DND-41 (cell line): Measurements from ENCODE around the gene RAB44.

Source experiments
- ATAC-seq: fragments of 200-7000 bp; cut with Tn5 transposase; 3 replicates; pipeline ENCODE4 v1.9.1; 2021; ENCODE audit warnings: low read depth; ENCODE audit not compliant: insufficient read depth
- DNase-seq: peaks from one replicate; pipeline ENCODE4 v3.0.0-alpha.2; 2020
- H2AFZ ChIP-seq: 2 replicates; pipeline ENCODE4 v1.6.0; 2012; ENCODE audit warnings: low read depth, low read length
- H3K27ac ChIP-seq: 2 replicates; pipeline ENCODE4 v1.5.1; 2012; ENCODE audit warnings: low read length, inconsistent platforms
- H3K27me3 ChIP-seq: fragments of 200-600 bp; sonication (generic); 2 replicates; pipeline ENCODE4 v1.6.0; 2012; ENCODE audit warnings: low read length, mild to moderate bottlenecking, inconsistent platforms; ENCODE audit not compliant: insufficient read depth, poor library complexity
- H3K36me3 ChIP-seq: 2 replicates; pipeline ENCODE4 v1.5.1; 2012; ENCODE audit warnings: low read length, inconsistent platforms; ENCODE audit not compliant: insufficient read depth
- H3K4me1 ChIP-seq: 2 replicates; pipeline ENCODE4 v1.5.1; 2012; ENCODE audit warnings: mild to moderate bottlenecking, low read length; ENCODE audit not compliant: insufficient read depth
- H3K4me2 ChIP-seq: 2 replicates; pipeline ENCODE4 v1.6.0; 2012; ENCODE audit warnings: mild to moderate bottlenecking, moderate library complexity, low read length, inconsistent platforms; ENCODE audit not compliant: insufficient read depth
- H3K4me3 ChIP-seq, 2 experiments: fragments of 200-600 bp in 1 of 2; shearing (Covaris generic) in 1 of 2; 2 replicates each; pipeline ENCODE4 v1.5.1; 2012 to 2016; ENCODE audit warnings: inconsistent platforms in 2 of 2, low read length in 2 of 2, mild to moderate bottlenecking in 2 of 2, low read depth in 1 of 2, moderate library complexity in 1 of 2
- H3K79me2 ChIP-seq: 2 replicates; pipeline ENCODE4 v1.6.0; 2012; ENCODE audit warnings: low read length, inconsistent platforms; ENCODE audit not compliant: insufficient read depth
- H3K9ac ChIP-seq: 2 replicates; pipeline ENCODE4 v1.6.0; 2012; ENCODE audit warnings: low read depth, mild to moderate bottlenecking, inconsistent platforms, low read length, moderate library complexity
- H3K9me3 ChIP-seq: 2 replicates; pipeline ENCODE4 v1.5.1; 2012; ENCODE audit warnings: low read length, moderate library complexity, mild to moderate bottlenecking, inconsistent platforms; ENCODE audit not compliant: insufficient read depth, severe bottlenecking
- H4K20me1 ChIP-seq: 2 replicates; pipeline ENCODE4 v1.6.0; 2012; ENCODE audit warnings: low read length; ENCODE audit not compliant: insufficient read depth
- EZH2 ChIP-seq: IDR thresholded peaks from 3 replicates; pipeline ENCODE4 v1.6.1; 2012; ENCODE audit warnings: borderline replicate concordance, low read depth, mild to moderate bottlenecking, moderate library complexity, low read length, inconsistent platforms; ENCODE audit not compliant: severe bottlenecking
- TF ChIP-seq, protein P1 (sequence below): IDR thresholded peaks from 2 replicates; pipeline ENCODE4 v1.5.1; 2012; ENCODE audit warnings: borderline replicate concordance, low read length, moderate library complexity, mild to moderate bottlenecking; ENCODE audit not compliant: poor library complexity, severe bottlenecking; ENCODE audit errors: extremely low read depth

RAB44 gene

DNA sequence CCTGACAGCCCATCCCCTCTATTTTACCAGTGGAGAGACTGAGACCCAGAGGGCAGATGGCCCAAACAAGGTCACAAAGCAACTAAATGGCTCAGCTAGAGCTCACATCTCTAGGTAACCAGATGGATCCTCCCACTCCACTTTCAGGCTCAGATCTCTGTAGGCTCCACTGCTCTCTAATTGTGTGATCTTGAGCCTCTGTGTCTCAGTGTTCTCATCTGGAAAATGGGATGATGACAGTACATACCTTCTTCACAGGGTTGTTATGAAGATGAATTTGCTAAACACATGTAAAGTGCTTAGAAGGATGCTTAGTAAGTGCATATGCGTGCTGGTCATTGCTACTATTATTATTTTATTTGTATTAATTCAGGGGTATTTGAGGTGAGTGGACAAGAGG is 40.5 kb downstream of the RAB44 start:
- Histone ChIP-seq H3K4me3 (no peak overlapping the region), H3K4me1 (no peaks in the 10 kb centered on the region), H3K36me3 (no peaks in the 10 kb centered on the region), H3K9me3 (no peaks in the 10 kb centered on the region), H4K20me1 (no peaks in the 10 kb centered on the region), H3K4me2 (no peak overlapping the region), H3K79me2 (no peaks in the 10 kb centered on the region), H3K27me3 (no peaks in the 10 kb centered on the region), H3K9ac (no peak overlapping the region), H3K27ac (no peak overlapping the region), H2AFZ (no peak overlapping the region)
- TF ChIP-seq, protein P1, sequence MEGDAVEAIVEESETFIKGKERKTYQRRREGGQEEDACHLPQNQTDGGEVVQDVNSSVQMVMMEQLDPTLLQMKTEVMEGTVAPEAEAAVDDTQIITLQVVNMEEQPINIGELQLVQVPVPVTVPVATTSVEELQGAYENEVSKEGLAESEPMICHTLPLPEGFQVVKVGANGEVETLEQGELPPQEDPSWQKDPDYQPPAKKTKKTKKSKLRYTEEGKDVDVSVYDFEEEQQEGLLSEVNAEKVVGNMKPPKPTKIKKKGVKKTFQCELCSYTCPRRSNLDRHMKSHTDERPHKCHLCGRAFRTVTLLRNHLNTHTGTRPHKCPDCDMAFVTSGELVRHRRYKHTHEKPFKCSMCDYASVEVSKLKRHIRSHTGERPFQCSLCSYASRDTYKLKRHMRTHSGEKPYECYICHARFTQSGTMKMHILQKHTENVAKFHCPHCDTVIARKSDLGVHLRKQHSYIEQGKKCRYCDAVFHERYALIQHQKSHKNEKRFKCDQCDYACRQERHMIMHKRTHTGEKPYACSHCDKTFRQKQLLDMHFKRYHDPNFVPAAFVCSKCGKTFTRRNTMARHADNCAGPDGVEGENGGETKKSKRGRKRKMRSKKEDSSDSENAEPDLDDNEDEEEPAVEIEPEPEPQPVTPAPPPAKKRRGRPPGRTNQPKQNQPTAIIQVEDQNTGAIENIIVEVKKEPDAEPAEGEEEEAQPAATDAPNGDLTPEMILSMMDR: no peak
- TF ChIP-seq EZH2: no peak
- no peak for DNase-seq
- ATAC-seq: no peak

DNA sequence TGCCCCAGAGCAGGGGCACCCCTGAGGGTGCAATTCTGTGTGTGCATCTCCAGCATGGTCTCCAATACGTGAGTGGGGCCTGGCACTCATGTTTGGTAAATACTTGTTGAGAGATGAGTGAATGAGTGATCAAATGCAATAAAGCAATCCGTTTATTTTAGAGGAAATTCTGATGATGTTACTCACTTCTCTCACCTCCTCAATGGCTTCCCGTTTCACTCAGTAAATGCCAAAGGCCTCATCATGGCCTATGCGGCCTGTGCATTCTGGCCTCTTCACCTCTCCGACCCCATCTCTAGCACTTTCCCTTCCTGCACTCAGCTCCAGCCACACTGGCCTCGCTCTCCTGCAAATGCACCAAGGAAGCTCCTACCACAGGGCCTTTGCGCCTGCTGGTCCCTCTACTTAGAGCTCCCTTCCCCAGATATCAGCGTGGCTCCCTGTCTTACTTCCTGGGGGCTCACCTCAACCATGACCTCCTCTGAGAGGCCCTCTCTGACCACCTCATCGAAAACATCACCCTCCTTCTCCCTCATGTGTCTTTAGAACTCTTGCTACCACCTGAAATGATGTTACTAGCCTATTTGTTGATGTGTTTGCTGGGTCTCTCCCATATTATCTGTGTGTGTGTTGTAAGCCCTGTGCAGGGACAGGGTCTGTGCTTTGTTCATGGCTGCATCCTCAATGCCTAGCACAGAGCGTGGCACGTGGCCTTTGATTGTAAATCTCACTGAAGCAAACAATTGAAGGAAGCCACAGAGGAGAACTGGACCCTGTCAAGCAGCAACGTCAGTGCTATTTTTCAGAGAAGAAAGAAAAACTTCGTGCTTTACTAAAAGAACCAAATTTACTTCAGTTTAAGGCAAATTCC is 42.6 kb downstream of the RAB44 start:
- Histone ChIP-seq H3K4me1 (no peaks in the 10 kb centered on the region), H3K79me2 (no peaks in the 10 kb centered on the region), H3K4me2 (no peak overlapping the region), H2AFZ (no peak overlapping the region), H3K27me3 (no peaks in the 10 kb centered on the region), H3K27ac (no peak overlapping the region), H3K9me3 (no peaks in the 10 kb centered on the region), H4K20me1 (no peaks in the 10 kb centered on the region), H3K36me3 (no peaks in the 10 kb centered on the region), H3K9ac (no peak overlapping the region), H3K4me3 (no peak overlapping the region)
- no peak for TF ChIP-seq EZH2
- TF ChIP-seq, protein P1: no peak
- DNase-seq (no peak), ATAC-seq (no peak)

DNA sequence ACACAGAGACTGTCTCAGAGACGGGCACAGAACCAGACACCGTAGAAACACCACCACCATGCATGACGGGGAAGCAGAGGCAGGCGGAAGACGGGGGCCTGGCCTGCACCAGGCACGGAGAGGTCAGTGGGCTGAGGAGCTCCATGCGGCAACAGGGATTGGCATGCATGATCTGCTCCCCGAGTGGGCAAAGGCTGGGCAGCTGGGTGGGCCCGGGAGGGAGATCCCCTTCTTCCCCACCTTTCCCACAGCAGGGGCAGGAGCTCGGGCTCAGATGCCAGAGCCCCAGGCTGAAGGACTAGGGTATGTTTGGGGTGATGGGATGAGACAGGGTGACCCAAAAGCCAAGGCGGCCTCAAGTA is 43.2 kb downstream of the RAB44 start:
- Histone ChIP-seq H3K27ac (no peak overlapping the region), H2AFZ (no peak overlapping the region), H3K4me3 (no peak overlapping the region), H3K4me1 (no peaks in the 10 kb centered on the region), H4K20me1 (no peaks in the 10 kb centered on the region), H3K4me2 (no peak overlapping the region), H3K9me3 (no peaks in the 10 kb centered on the region), H3K36me3 (no peaks in the 10 kb centered on the region), H3K79me2 (no peaks in the 10 kb centered on the region), H3K9ac (no peak overlapping the region), H3K27me3 (no peaks in the 10 kb centered on the region)
- DNase-seq: no peak
- ATAC-seq: no peak
- TF ChIP-seq, protein P1: no peak
- no peak for TF ChIP-seq EZH2
